Measurements from ENCODE around the gene CLASP1. TPM values are rescaled to one million over a fixed set of nuclear protein-coding genes. Genes with fewer than 3 reads are reported as not detected.

Gene CLASP1
- total and polyA plus RNA-seq, 2 experiments from 2014 or later, result 20.1 to 45.9 TPM

GRCh38 chr2:121562269-121563176, 86.7 kb downstream of the CLASP1 start:
- peaks cover 12% of the 10 kb centered on the region for H3K4me1 ChIP-seq (ENCODE audit: insufficient read depth)
- H3K9me3 ChIP-seq (ENCODE audit: low read depth), result no peaks in the 10 kb centered on the region
- H3K9me2 ChIP-seq (replicated peaks; ENCODE audit: insufficient read depth), result no peaks in the 10 kb centered on the region
- no peaks in the 10 kb centered on the region for H3K27me3 ChIP-seq
- peaks cover 28% of the 10 kb centered on the region for H4K20me1 ChIP-seq (ENCODE audit: insufficient read depth, poor library complexity, severe bottlenecking)
- H3K36me3 ChIP-seq (replicated peaks; ENCODE audit: insufficient read depth, low read depth), result no peaks in the 10 kb centered on the region
- TF ChIP-seq CTCF (IDR thresholded peaks at IDR 0.05; ENCODE audit: poor library complexity), result no peak
- TF ChIP-seq EZH2 (IDR thresholded peaks at IDR 0.05; ENCODE audit: borderline replicate concordance), result no peak
- TF ChIP-seq EZH2phosphoT487 (IDR thresholded peaks at IDR 0.05; ENCODE audit: low read depth, severe bottlenecking, unreplicated experiment), result no peak
- no peak for DNase-seq (ENCODE audit: low spot score)
- H3K79me2 ChIP-seq, result peaks cover 90% of the 10 kb centered on the region
- H3K4me3 ChIP-seq, result no peak overlapping the region
- no peak overlapping the region for H2AFZ ChIP-seq
- H3K4me2 ChIP-seq, result no peak overlapping the region
- H3K27ac ChIP-seq, result peak overlapping the region; percentile 39
- 77% methylated on average over 4 of the region's 4 CpGs for WGBS (ENCODE audit: low lambda C conversion rate, missing lambda C conversion rate)

- H3K4me2 ChIP-seq, result no peak overlapping the region
- no peak overlapping the region for H2AFZ ChIP-seq
- DNase-seq (ENCODE audit: low spot score), result no peak
- peaks cover 23% of the 10 kb centered on the region for H4K20me1 ChIP-seq (ENCODE audit: insufficient read depth, poor library complexity, severe bottlenecking)
- no peaks in the 10 kb centered on the region for H3K9me2 ChIP-seq (replicated peaks; ENCODE audit: insufficient read depth)
- no peaks in the 10 kb centered on the region for H3K27me3 ChIP-seq
- peak overlapping the region; percentile 39 for H3K27ac ChIP-seq
- no peak overlapping the region for H3K4me3 ChIP-seq
- no peak for TF ChIP-seq EZH2 (IDR thresholded peaks at IDR 0.05; ENCODE audit: borderline replicate concordance)
- no peak for TF ChIP-seq EZH2phosphoT487 (IDR thresholded peaks at IDR 0.05; ENCODE audit: low read depth, severe bottlenecking, unreplicated experiment)
- TF ChIP-seq CTCF (IDR thresholded peaks at IDR 0.05; ENCODE audit: poor library complexity), result no peak
- H3K79me2 ChIP-seq, result peaks cover 90% of the 10 kb centered on the region
- WGBS (ENCODE audit: low lambda C conversion rate, missing lambda C conversion rate), result 88% methylated on average over 2 of the region's 2 CpGs
- peaks cover 12% of the 10 kb centered on the region for H3K4me1 ChIP-seq (ENCODE audit: insufficient read depth)
- H3K9me3 ChIP-seq (ENCODE audit: low read depth), result no peaks in the 10 kb centered on the region
- no peaks in the 10 kb centered on the region for H3K36me3 ChIP-seq (replicated peaks; ENCODE audit: insufficient read depth, low read depth)
Observed at GRCh38 chr2:121561617-121562268, 87.5 kb downstream of the CLASP1 start.

GRCh38 chr2:121558329-121558728, 90.9 kb downstream of the CLASP1 start:
- Histone ChIP-seq H3K4me1 (ENCODE audit: insufficient read depth) (peaks cover 8% of the 10 kb centered on the region), H2AFZ (no peak overlapping the region), H3K4me3 (no peak overlapping the region), H3K79me2 (peaks cover 72% of the 10 kb centered on the region), H3K9me3 (ENCODE audit: low read depth) (no peaks in the 10 kb centered on the region), H3K4me2 (no peak overlapping the region), H3K27me3 (no peaks in the 10 kb centered on the region), H3K9me2 (replicated peaks; ENCODE audit: insufficient read depth) (no peaks in the 10 kb centered on the region), H4K20me1 (ENCODE audit: insufficient read depth, poor library complexity, severe bottlenecking) (peaks cover 20% of the 10 kb centered on the region), H3K36me3 (replicated peaks; ENCODE audit: insufficient read depth, low read depth) (no peaks in the 10 kb centered on the region), H3K27ac (no peak overlapping the region)
- WGBS (ENCODE audit: low lambda C conversion rate, missing lambda C conversion rate), result 91% methylated on average over 7 of the region's 7 CpGs
- DNase-seq (ENCODE audit: low spot score), result no peak
- TF ChIP-seq EZH2 (IDR thresholded peaks at IDR 0.05; ENCODE audit: borderline replicate concordance), result no peak
- TF ChIP-seq EZH2phosphoT487 (IDR thresholded peaks at IDR 0.05; ENCODE audit: low read depth, severe bottlenecking, unreplicated experiment), result no peak
- TF ChIP-seq CTCF (IDR thresholded peaks at IDR 0.05; ENCODE audit: poor library complexity), result no peak

All from hepatocyte (in vitro differentiated cells).